ENCODE measurements around the gene MYO1D. TPM values are rescaled to one million over a fixed set of nuclear protein-coding genes. Genes with fewer than 3 reads are reported as not detected.

MYO1D gene
- total RNA-seq, 2 experiments from 2014 or later, result 8.7 to 8.8 TPM

- CTCF ChIA-PET, result no interaction called here
- DNase-seq (no peak), ATAC-seq (no peak)
- POLR2A ChIA-PET, result no interaction called here
- Mint-ChIP-seq H3K4me3 (no peak overlapping the region), H3K27ac (no peak overlapping the region), H3K36me3 (ENCODE audit: low read depth) (no peaks in the 10 kb centered on the region), H3K27me3 (no peaks in the 10 kb centered on the region), H3K4me1 (peaks cover 4% of the 10 kb centered on the region), H3K9me3 (ENCODE audit: low read depth) (no peaks in the 10 kb centered on the region)
- intact Hi-C loops (cut with DNase I, micrococcal nuclease), result no loop called here
These were observed 283.9 kb downstream of the MYO1D start for GRCh38 chr17:32593003-32593402.

- Mint-ChIP-seq H3K36me3 (ENCODE audit: low read depth) (no peaks in the 10 kb centered on the region), H3K4me3 (no peak overlapping the region), H3K27me3 (no peaks in the 10 kb centered on the region), H3K4me1 (no peaks in the 10 kb centered on the region), H3K9me3 (ENCODE audit: low read depth) (no peaks in the 10 kb centered on the region), H3K27ac (no peak overlapping the region)
- DNase-seq, result no peak
- intact Hi-C loops (cut with DNase I, micrococcal nuclease), result no loop called here
- ChIA-PET POLR2A (no interaction called here), CTCF (interaction anchor here (0.9 to 1.4 kb wide), 3 partner anchors 8 to 192 kb away, joined by 3 to 4 read pairs (median 4); no protein-coding TSS in a partner anchor)
- ATAC-seq, result no peak
These were observed 285.5 kb downstream of the MYO1D start for GRCh38 chr17:32591405-32591804.

- Mint-ChIP-seq H3K9me3 (ENCODE audit: low read depth) (no peaks in the 10 kb centered on the region), H3K4me3 (no peak overlapping the region), H3K4me1 (no peaks in the 10 kb centered on the region), H3K36me3 (ENCODE audit: low read depth) (no peaks in the 10 kb centered on the region), H3K27me3 (no peaks in the 10 kb centered on the region), H3K27ac (no peak overlapping the region)
- CTCF ChIA-PET, result interaction anchor here (0.9 to 1.4 kb wide), 4 partner anchors 9 to 192 kb away, joined by 3 to 4 read pairs (median 4); no protein-coding TSS in a partner anchor
- POLR2A ChIA-PET, result no interaction called here
- intact Hi-C loops (cut with DNase I, micrococcal nuclease), result no loop called here
- DNase-seq, result no peak
- ATAC-seq, result no peak
These were observed 285.9 kb downstream of the MYO1D start for GRCh38 chr17:32590974-32591373.

DNA sequence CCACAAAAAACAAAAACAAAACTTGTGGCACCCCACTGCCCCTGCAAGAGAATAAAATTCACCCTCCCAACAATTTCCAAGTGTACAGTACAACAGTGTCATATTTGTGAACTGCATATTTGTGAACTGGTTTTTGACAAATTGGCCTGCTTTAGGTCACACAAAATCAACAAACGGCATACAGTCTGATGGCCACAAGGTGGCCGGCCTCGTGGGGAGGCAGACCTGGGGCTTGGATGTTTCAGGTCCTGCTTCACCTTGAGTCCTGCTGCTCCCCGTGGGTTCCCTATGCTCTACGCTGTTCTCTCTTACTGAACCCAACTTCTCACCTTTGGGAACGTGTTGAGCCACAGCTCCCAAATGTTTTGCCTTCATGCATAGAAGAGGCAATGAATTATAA, 287.9 kb downstream of the MYO1D start:
- CTCF ChIA-PET, result interaction anchor here (1.0 to 1.7 kb wide), 4 partner anchors 16 to 288 kb away, joined by 3 to 6 read pairs (median 4); partner anchors contain the start of gene MYO1D
- H3K27me3 Mint-ChIP-seq, result no peaks in the 10 kb centered on the region
- H3K4me1 Mint-ChIP-seq, result no peaks in the 10 kb centered on the region
- H3K27ac Mint-ChIP-seq, result no peak overlapping the region
- peak; percentile 36 for ATAC-seq
- no peaks in the 10 kb centered on the region for H3K36me3 Mint-ChIP-seq (ENCODE audit: low read depth)
- no peak overlapping the region for H3K4me3 Mint-ChIP-seq
- POLR2A ChIA-PET, result no interaction called here
- intact Hi-C loops (cut with DNase I, micrococcal nuclease), result no loop called here
- H3K9me3 Mint-ChIP-seq (ENCODE audit: low read depth), result no peaks in the 10 kb centered on the region
- no peak for DNase-seq

- H3K27ac Mint-ChIP-seq, result no peak overlapping the region
- H3K36me3 Mint-ChIP-seq (ENCODE audit: low read depth), result peaks cover 3% of the 10 kb centered on the region
- peaks cover 4% of the 10 kb centered on the region for H3K9me3 Mint-ChIP-seq (ENCODE audit: low read depth)
- no peak for ATAC-seq
- ChIA-PET POLR2A (no interaction called here), CTCF (interaction anchor here (1.4 to 1.7 kb wide), 2 partner anchors 97 to 126 kb away, joined by 4 to 6 read pairs; no protein-coding TSS in a partner anchor)
- intact Hi-C loops (cut with DNase I, micrococcal nuclease), result no loop called here
- no peak overlapping the region for H3K4me3 Mint-ChIP-seq
- no peak for DNase-seq
- no peaks in the 10 kb centered on the region for H3K4me1 Mint-ChIP-seq
- no peaks in the 10 kb centered on the region for H3K27me3 Mint-ChIP-seq
These were observed 288.8 kb downstream of the MYO1D start for GRCh38 chr17:32588135-32588534.

DNA sequence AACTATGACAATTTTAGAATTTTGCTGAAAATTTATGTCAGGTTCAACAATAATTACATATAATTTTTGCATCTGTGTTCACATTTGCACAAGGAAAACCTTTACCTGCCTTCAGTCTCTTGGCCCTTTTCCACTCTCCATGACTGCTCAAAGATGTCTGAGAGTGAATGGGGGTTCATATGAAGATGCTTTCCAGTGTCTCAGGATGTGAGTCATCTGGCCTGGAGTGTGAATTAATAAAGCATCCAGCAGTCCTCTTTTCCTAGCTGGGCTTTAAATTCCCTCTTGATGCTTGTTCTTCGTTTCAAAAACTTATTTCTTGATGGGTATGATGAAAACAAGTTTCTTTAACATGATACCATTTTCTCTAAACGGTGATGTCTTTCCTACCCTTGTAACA, 290.3 kb downstream of the MYO1D start:
- CTCF ChIA-PET, result no interaction called here
- intact Hi-C loops (cut with DNase I, micrococcal nuclease), result no loop called here
- no peaks in the 10 kb centered on the region for H3K4me1 Mint-ChIP-seq
- H3K9me3 Mint-ChIP-seq (ENCODE audit: low read depth), result peaks cover 7% of the 10 kb centered on the region
- H3K4me3 Mint-ChIP-seq, result no peak overlapping the region
- POLR2A ChIA-PET, result no interaction called here
- H3K27me3 Mint-ChIP-seq, result no peaks in the 10 kb centered on the region
- no peak overlapping the region for H3K27ac Mint-ChIP-seq
- H3K36me3 Mint-ChIP-seq (ENCODE audit: low read depth), result peaks cover 6% of the 10 kb centered on the region
- no peak for DNase-seq
- ATAC-seq, result no peak

GRCh38 chr17:32584792-32585191, 292.1 kb downstream of the MYO1D start:
- CTCF ChIA-PET, result no interaction called here
- peaks cover 10% of the 10 kb centered on the region for H3K36me3 Mint-ChIP-seq (ENCODE audit: low read depth)

GRCh38 chr17:32583053-32583452, 293.9 kb downstream of the MYO1D start:
- no peaks in the 10 kb centered on the region for H3K27me3 Mint-ChIP-seq
- DNase-seq (no peak), ATAC-seq (no peak)
- intact Hi-C loops (cut with DNase I, micrococcal nuclease), result no loop called here
- POLR2A ChIA-PET, result no interaction called here
- CTCF ChIA-PET, result no interaction called here
- peaks cover 15% of the 10 kb centered on the region for H3K9me3 Mint-ChIP-seq (ENCODE audit: low read depth)
- no peak overlapping the region for H3K4me3 Mint-ChIP-seq
- peaks cover 10% of the 10 kb centered on the region for H3K36me3 Mint-ChIP-seq (ENCODE audit: low read depth)
- H3K4me1 Mint-ChIP-seq, result no peaks in the 10 kb centered on the region
- H3K27ac Mint-ChIP-seq, result no peak overlapping the region

More at GRCh38 chr17:32584792-32585191, 292.1 kb downstream of the MYO1D start:
- DNase-seq, result no peak
- POLR2A ChIA-PET, result no interaction called here
- intact Hi-C loops (cut with DNase I, micrococcal nuclease), result no loop called here
- no peak for ATAC-seq
- H3K9me3 Mint-ChIP-seq (ENCODE audit: low read depth), result peaks cover 15% of the 10 kb centered on the region
- H3K4me1 Mint-ChIP-seq, result no peaks in the 10 kb centered on the region
- H3K27me3 Mint-ChIP-seq, result no peaks in the 10 kb centered on the region
- no peak overlapping the region for H3K4me3 Mint-ChIP-seq
- no peak overlapping the region for H3K27ac Mint-ChIP-seq

DNA sequence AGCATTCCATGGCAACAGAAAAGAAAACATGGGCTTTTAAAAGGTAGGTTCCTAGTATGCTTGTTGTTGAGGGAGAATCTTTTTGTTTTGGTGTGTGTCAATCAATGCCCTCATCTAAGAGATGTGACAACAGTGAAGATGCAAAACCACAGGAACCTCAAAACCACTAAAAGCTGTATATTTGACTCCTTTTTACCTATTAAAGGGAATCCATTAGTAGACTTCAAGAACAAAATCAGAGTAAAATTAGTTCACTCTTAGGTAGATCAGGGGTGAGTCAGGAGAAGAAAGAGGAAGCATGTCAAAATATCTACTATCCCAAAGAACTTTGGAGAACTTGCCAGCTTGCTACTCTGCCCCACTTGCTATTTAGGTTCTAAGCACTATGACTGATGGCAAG, 301.1 kb downstream of the MYO1D start:
- Mint-ChIP-seq H3K4me3 (no peak overlapping the region), H3K4me1 (peaks cover 9% of the 10 kb centered on the region), H3K27me3 (no peaks in the 10 kb centered on the region), H3K27ac (no peak overlapping the region), H3K36me3 (ENCODE audit: low read depth) (peaks cover 3% of the 10 kb centered on the region), H3K9me3 (ENCODE audit: low read depth) (peaks cover 2% of the 10 kb centered on the region)
- ATAC-seq (peak; percentile 76), DNase-seq (no peak)
- ChIA-PET CTCF (interaction anchor here (1.1 kb wide), 1 partner anchor 25 kb away, joined by 3 read pairs; no protein-coding TSS in a partner anchor), POLR2A (no interaction called here)
- intact Hi-C loops (cut with DNase I, micrococcal nuclease), result no loop called here

GRCh38 chr17:32570081-32570396, 306.9 kb downstream of the MYO1D start:
- CTCF ChIA-PET, result no interaction called here
- no peak overlapping the region for H3K4me3 Mint-ChIP-seq
- POLR2A ChIA-PET, result interaction anchor here (0.7 to 1.5 kb wide), 2 partner anchors 52 to 84 kb away, joined by 4 read pairs; no protein-coding TSS in a partner anchor

DNA sequence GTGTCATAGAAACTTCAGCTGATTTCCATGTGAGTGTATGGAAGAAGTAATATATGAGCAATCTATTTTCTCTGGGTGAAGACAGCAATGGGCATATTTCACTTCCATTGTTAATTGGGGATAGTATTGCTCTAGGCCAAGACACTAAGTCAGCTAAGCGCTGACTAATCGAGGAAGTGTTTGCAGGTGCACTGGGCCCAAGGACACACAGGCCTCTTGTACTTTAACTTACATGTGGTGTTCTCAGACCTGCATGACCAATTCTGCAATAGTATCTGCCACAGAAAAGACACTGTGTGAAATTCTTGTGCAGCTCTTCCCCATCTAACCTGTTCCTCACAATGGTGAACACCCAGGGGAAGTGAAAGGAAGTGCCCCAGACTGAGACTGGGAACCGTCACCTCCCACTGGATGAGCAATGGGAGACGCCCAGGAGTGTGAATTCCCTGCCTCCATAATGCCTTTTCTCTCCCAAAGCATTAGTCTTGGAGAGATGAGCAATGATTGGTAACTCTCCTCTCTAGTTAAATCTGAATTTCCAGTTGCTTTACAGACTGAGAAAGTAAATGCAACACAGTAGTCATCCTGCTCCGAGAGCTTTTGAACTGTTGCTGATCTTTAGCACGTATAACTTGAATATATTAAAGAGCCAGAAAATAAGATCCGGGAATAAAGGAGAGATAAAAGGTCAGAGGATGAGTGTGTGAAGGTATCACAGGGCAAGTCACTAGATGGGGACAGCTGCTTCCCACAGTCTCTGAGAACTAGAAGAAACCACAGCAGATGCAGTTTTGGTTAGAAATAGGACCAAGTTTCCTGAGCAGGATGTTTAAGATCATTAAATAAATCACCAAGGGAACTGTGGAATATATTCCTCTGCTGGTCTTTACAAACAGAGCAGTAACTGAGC, 307.5 kb downstream of the MYO1D start:
- ATAC-seq (peak; percentile 86), DNase-seq (peak; percentile 16)
- Mint-ChIP-seq H3K4me1 (peaks cover 22% of the 10 kb centered on the region), H3K27ac (peak overlapping the region; percentile 68), H3K9me3 (ENCODE audit: low read depth) (no peaks in the 10 kb centered on the region), H3K4me3 (no peak overlapping the region), H3K27me3 (no peaks in the 10 kb centered on the region), H3K36me3 (ENCODE audit: low read depth) (peaks cover 1% of the 10 kb centered on the region)
- ChIA-PET POLR2A (interaction anchor here (0.7 to 1.5 kb wide), 3 partner anchors 46 to 83 kb away, joined by 4 to 5 read pairs (median 4); no protein-coding TSS in a partner anchor), CTCF (interaction anchor here (0.5 to 0.7 kb wide), 2 partner anchors 39 to 644 kb away, joined by 3 read pairs; no protein-coding TSS in a partner anchor)
- intact Hi-C loops (cut with DNase I, micrococcal nuclease), result loop anchor here in 1 of 2 experiments (1.0 kb wide), 1 partner anchor 46 kb away; no protein-coding TSS in a partner anchor

More at GRCh38 chr17:32570081-32570396, 306.9 kb downstream of the MYO1D start:
- H3K36me3 Mint-ChIP-seq (ENCODE audit: low read depth), result peaks cover 1% of the 10 kb centered on the region
- H3K27ac Mint-ChIP-seq, result peak overlapping the region; percentile 7
- DNase-seq (no peak), ATAC-seq (peak; percentile 36)
- H3K9me3 Mint-ChIP-seq (ENCODE audit: low read depth), result no peaks in the 10 kb centered on the region
- H3K27me3 Mint-ChIP-seq, result no peaks in the 10 kb centered on the region
- intact Hi-C loops (cut with DNase I, micrococcal nuclease), result no loop called here
- peaks cover 18% of the 10 kb centered on the region for H3K4me1 Mint-ChIP-seq

DNA sequence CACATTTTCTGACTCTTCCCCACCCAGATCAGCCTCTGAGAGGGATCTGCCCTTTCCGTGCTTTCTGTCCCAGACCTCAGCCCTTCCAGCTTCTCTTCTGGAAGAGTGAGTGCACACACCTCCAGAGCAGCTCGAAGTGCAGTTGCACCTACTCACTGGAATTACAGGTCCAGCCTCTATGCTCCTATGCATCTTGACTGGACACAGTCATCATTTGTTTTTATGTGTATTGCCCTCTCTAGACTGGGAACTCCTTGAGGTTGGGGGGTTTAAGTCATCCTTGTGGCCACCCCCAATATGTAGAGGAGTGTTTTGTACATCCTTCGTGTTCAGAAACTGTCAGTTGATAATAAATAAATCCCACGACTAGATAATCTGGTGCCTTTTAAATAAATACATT, 308.2 kb downstream of the MYO1D start:
- ATAC-seq (no peak), DNase-seq (no peak)
- H3K36me3 Mint-ChIP-seq (ENCODE audit: low read depth), result peaks cover 1% of the 10 kb centered on the region
- no peak overlapping the region for H3K27ac Mint-ChIP-seq
- H3K4me1 Mint-ChIP-seq, result peaks cover 30% of the 10 kb centered on the region
- ChIA-PET POLR2A (interaction anchor here (1.2 kb wide), 1 partner anchor 45 kb away, joined by 5 read pairs; no protein-coding TSS in a partner anchor), CTCF (interaction anchor here (1.6 kb wide), 1 partner anchor 14 kb away, joined by 5 read pairs; no protein-coding TSS in a partner anchor)
- H3K4me3 Mint-ChIP-seq, result no peak overlapping the region
- H3K9me3 Mint-ChIP-seq (ENCODE audit: low read depth), result no peaks in the 10 kb centered on the region
- H3K27me3 Mint-ChIP-seq, result no peaks in the 10 kb centered on the region
- intact Hi-C loops (cut with DNase I, micrococcal nuclease), result loop anchor here in 1 of 2 experiments (1.0 kb wide), 1 partner anchor 45 kb away; no protein-coding TSS in a partner anchor
